ENCODE results near the gene SPARC. TPM values are rescaled to one million over a fixed set of nuclear protein-coding genes. Genes with fewer than 3 reads are reported as not detected.
A peak's percentile ranks its signal among the peaks of the same experiment; 100 is the strongest.

Gene SPARC
- total RNA-seq, 4 donors from 2014 or later: 194 to 521 (median 352) TPM

DNA sequence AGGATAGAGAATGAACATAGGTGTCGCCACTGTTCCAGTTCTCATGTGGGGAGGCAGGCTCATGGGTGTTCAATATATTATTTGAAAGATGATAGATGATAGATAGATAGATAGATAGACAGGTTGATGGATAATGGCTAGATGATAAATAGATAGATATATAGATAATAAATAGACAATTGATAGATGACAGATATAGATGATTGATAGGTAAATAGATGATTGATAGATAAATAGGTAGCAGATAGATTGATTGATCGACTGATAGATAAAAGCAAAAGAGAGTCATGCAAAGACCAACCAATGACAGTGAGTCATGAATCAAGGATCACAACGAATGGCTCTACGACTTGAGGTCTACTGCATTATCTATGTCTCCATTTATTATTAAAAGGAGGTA lies 30.4 kb downstream of the SPARC start:
- Histone ChIP-seq H3K27ac (no peak overlapping the region), H3K27me3 (no peaks in the 10 kb centered on the region), H3K4me1 (peaks cover 0 to 23% (median 3%) of the 10 kb centered on the region in 3 donors), H3K9me3 (no peaks in the 10 kb centered on the region), H3K4me3 (no peak overlapping the region), H3K36me3 (no peaks in the 10 kb centered on the region)
- no peak for TF ChIP-seq POLR2AphosphoS5 (IDR thresholded peaks at IDR 0.05)
- TF ChIP-seq, protein P1, sequence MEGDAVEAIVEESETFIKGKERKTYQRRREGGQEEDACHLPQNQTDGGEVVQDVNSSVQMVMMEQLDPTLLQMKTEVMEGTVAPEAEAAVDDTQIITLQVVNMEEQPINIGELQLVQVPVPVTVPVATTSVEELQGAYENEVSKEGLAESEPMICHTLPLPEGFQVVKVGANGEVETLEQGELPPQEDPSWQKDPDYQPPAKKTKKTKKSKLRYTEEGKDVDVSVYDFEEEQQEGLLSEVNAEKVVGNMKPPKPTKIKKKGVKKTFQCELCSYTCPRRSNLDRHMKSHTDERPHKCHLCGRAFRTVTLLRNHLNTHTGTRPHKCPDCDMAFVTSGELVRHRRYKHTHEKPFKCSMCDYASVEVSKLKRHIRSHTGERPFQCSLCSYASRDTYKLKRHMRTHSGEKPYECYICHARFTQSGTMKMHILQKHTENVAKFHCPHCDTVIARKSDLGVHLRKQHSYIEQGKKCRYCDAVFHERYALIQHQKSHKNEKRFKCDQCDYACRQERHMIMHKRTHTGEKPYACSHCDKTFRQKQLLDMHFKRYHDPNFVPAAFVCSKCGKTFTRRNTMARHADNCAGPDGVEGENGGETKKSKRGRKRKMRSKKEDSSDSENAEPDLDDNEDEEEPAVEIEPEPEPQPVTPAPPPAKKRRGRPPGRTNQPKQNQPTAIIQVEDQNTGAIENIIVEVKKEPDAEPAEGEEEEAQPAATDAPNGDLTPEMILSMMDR (IDR thresholded peaks at IDR 0.05): no peak
- TF ChIP-seq POLR2A (IDR thresholded peaks at IDR 0.05): no peak
- no peak for TF ChIP-seq EP300 (IDR thresholded peaks at IDR 0.05)
- ATAC-seq: no peak
- WGBS, 2 donors (ENCODE audit: low coverage in 1 of 2): 87 to 90% methylated on average over 4 of the region's 4 CpGs

DNA sequence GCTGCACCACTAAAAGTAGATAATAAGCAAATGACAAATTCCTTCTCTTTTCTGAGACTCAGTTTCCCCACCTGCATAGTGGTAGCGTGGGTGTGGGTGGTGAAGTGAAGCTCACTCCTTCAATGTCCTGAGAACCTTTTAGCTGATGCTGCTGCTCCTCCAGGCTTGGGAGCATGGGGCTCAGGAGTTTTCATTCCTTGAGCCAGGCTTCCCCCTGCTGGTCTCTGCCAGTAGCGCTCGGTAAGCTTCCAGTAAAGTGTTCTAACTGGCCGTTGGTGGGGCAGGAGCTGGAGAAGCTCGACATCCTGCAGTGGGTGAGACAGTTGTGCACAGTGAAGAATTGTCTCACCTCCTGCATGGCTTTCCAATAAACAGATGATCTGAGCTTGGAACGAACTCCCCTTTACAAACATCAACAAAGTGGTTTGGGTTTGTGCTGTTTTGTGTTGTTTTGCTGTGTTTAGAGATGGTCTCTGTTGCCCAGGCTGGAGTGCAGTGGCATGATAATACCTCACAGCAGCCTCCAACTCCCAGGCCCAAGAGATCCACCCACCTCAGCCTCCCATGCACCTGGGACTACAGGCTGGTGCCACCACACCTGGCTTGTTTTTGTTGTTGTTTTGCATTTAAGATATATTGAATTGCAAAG lies 34.6 kb downstream of the SPARC start:
- TF ChIP-seq POLR2A (IDR thresholded peaks at IDR 0.05) (no peak), EP300 (IDR thresholded peaks at IDR 0.05) (no peak)
- TF ChIP-seq, protein P1 (IDR thresholded peaks at IDR 0.05): peak; percentile 60 to 89 (median 80)
- no peaks in the 10 kb centered on the region for H3K27me3 ChIP-seq
- peak; percentile 91 for ATAC-seq
- H3K4me3 ChIP-seq: no peak overlapping the region
- WGBS, 2 donors (ENCODE audit: low coverage in 1 of 2): 0 to 7% methylated on average over 2 to 3 of the region's 6 CpGs
- no peak overlapping the region for H3K27ac ChIP-seq
- H3K36me3 ChIP-seq: no peaks in the 10 kb centered on the region
- H3K9me3 ChIP-seq: no peaks in the 10 kb centered on the region
- no peaks in the 10 kb centered on the region for H3K4me1 ChIP-seq

DNA sequence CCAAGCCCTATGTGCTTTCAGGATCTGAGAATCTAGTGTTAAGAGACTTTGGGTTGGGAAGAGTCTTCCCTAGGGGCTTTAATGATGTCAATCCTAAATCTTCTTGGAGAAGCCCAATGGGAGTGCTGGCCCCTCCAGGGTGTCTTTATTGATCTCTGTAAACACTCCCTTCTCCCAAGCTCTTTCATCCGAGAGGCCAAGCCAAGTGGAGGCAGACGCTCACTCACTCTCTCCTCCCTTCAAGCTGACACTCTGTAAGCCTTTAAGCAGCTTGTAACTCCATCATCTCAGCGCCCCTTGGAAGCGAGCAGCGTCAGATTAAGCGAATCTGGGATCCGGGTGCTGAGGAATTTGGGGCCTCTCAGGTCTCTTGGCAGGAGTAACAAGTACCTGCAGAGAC lies 37.7 kb downstream of the SPARC start:
- no peak for TF ChIP-seq POLR2A (IDR thresholded peaks at IDR 0.05)
- no peak for TF ChIP-seq POLR2AphosphoS5 (IDR thresholded peaks at IDR 0.05)
- TF ChIP-seq EP300 (IDR thresholded peaks at IDR 0.05): no peak
- TF ChIP-seq, protein P1 (IDR thresholded peaks at IDR 0.05): no peak
- no peak overlapping the region for H3K4me3 ChIP-seq
- H3K36me3 ChIP-seq: no peaks in the 10 kb centered on the region
- no peaks in the 10 kb centered on the region for H3K4me1 ChIP-seq
- H3K27ac ChIP-seq: no peak overlapping the region
- H3K9me3 ChIP-seq: no peaks in the 10 kb centered on the region
- WGBS, 2 donors (ENCODE audit: low coverage in 1 of 2): no CpG with 5 or more reads among the region's 7 CpGs
- H3K27me3 ChIP-seq: no peaks in the 10 kb centered on the region
- ATAC-seq: no peak

DNA sequence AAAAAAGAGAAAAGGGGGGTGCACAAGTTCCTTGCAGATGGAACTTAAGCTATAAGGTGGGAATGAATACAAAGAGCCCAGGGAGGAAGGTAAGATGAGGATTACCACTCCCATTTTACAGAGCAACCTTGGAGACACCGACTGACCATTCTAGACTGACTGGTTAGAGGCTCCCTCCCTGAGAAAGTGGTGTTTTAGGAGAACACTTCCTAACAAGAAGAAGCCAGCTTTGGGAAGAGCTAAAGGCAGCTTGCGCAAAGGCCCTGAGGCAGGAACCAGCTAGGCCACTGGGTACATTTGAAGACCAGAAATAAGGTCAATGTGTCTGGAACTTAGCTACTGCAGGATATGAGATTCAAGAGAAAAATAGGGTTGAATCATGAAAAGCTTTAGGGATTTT lies 38.6 kb downstream of the SPARC start:
- no peak for ATAC-seq
- no peaks in the 10 kb centered on the region for H3K4me1 ChIP-seq
- WGBS, 2 donors (ENCODE audit: low coverage in 1 of 2): 94% methylated on average over 2 of the region's 2 CpGs
- TF ChIP-seq POLR2AphosphoS5 (IDR thresholded peaks at IDR 0.05) (no peak), EP300 (IDR thresholded peaks at IDR 0.05) (no peak)
- no peaks in the 10 kb centered on the region for H3K9me3 ChIP-seq
- no peaks in the 10 kb centered on the region for H3K27me3 ChIP-seq
- H3K4me3 ChIP-seq: no peak overlapping the region
- no peak overlapping the region for H3K27ac ChIP-seq
- no peaks in the 10 kb centered on the region for H3K36me3 ChIP-seq

DNA sequence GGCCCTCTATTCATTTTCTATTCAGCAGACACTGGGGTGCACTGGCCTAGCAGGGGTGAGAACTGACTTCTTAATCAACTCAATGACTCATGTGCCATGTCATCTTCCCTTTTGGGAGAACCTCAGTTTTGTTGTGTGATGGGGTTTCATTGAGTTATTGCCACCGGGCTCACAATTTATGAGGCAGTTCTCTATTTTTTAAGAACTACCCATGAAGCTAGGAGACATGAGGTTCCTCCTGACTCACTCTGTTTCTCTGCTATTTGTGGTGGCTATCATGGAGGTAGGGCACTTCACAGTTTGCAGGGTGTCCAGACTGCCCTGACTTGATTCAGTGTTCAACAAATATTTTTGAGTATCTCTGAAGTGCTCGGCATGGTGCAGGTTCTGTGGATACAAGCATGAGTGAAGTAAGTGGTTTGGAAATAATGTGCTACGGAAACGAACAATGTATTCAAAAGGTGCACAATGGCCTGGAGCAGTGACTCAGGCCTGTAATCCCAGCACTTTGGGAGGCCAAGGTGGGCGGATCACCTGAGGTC lies 39.3 kb downstream of the SPARC start:
- Histone ChIP-seq H3K4me3 (no peak overlapping the region), H3K4me1 (no peaks in the 10 kb centered on the region), H3K36me3 (no peaks in the 10 kb centered on the region), H3K9me3 (no peaks in the 10 kb centered on the region), H3K27ac (no peak overlapping the region), H3K27me3 (no peaks in the 10 kb centered on the region)
- WGBS, 2 donors (ENCODE audit: low coverage in 1 of 2): 92 to 100% methylated on average over 3 of the region's 5 CpGs
- no peak for ATAC-seq
- TF ChIP-seq, protein P1 (IDR thresholded peaks at IDR 0.05): no peak
- TF ChIP-seq EP300 (IDR thresholded peaks at IDR 0.05) (no peak), POLR2A (IDR thresholded peaks at IDR 0.05) (no peak), POLR2AphosphoS5 (IDR thresholded peaks at IDR 0.05) (no peak)
